Liver (tissue), 9 donors: Measurements from ENCODE around the gene ECHDC3. TPM values are rescaled to one million over a fixed set of nuclear protein-coding genes. Genes with fewer than 3 reads are reported as not detected.

ENCODE experiments used
- DNase-seq: peaks from one replicate; pipeline ENCODE4 v3.0.0-alpha.2; 2017; ENCODE audit warnings: low spot score
- H3K27ac ChIP-seq, 2 donors: one replicate each; pipeline ENCODE4 v1.7.0; 2013; ENCODE audit warnings: inconsistent platforms in 2 of 2, low read length in 2 of 2, control low read depth in 1 of 2, low read depth in 1 of 2, mild to moderate bottlenecking in 1 of 2
- H3K27me3 ChIP-seq, 4 donors: one replicate each; pipeline versions ENCODE4 v1.6.1 to v1.7.0; 2013; ENCODE audit warnings: low read length in 3 of 4, inconsistent platforms in 1 of 4, mild to moderate bottlenecking in 1 of 4, moderate library complexity in 1 of 4; ENCODE audit not compliant: control insufficient read depth in 4 of 4, insufficient read depth in 4 of 4
- H3K36me3 ChIP-seq, 4 donors: one replicate each; pipeline versions ENCODE4 v1.6.1 to v1.7.0; 2013; ENCODE audit warnings: low read length in 3 of 4, mild to moderate bottlenecking in 3 of 4, low read depth in 1 of 4, moderate library complexity in 1 of 4; ENCODE audit not compliant: control insufficient read depth in 4 of 4, insufficient read depth in 3 of 4
- H3K4me1 ChIP-seq, 4 donors: one replicate each; pipeline versions ENCODE4 v1.6.1 to v1.7.0; 2013; ENCODE audit warnings: low read length in 3 of 4, mild to moderate bottlenecking in 3 of 4, moderate library complexity in 1 of 4; ENCODE audit not compliant: control insufficient read depth in 4 of 4, insufficient read depth in 4 of 4
- H3K4me3 ChIP-seq, 3 donors: one replicate each; pipeline versions ENCODE4 v1.6.1 to v1.7.0; 2013; ENCODE audit warnings: low read length in 3 of 3, control low read depth in 1 of 3, low read depth in 1 of 3, mild to moderate bottlenecking in 1 of 3
- H3K9ac ChIP-seq, 2 donors: one replicate each; pipeline ENCODE4 v1.7.0; 2013; ENCODE audit warnings: low read length in 2 of 2, mild to moderate bottlenecking in 2 of 2, moderate library complexity in 2 of 2, control low read depth in 1 of 2, low read depth in 1 of 2
- H3K9me3 ChIP-seq, 4 donors: one replicate each; pipeline versions ENCODE4 v1.6.1 to v1.7.0; 2013; ENCODE audit warnings: low read length in 3 of 4; ENCODE audit not compliant: control insufficient read depth in 4 of 4
- EGR1 ChIP-seq, 2 donors: IDR thresholded peaks; 2 replicates each; pipeline ENCODE4 v1.6.1; 2016 to 2018; ENCODE audit warnings: antibody characterized with exemption in 2 of 2, low read depth in 2 of 2
- FOXA1 ChIP-seq: IDR thresholded peaks from 2 replicates; pipeline ENCODE4 v1.6.1; 2016; ENCODE audit warnings: antibody characterized with exemption
- FOXA2 ChIP-seq: IDR thresholded peaks from 2 replicates; pipeline ENCODE4 v1.6.1; 2016; ENCODE audit warnings: antibody characterized with exemption
- GABPA ChIP-seq, 2 donors: IDR thresholded peaks in 1 of 2; conservative IDR thresholded peaks in 1 of 2; 2 replicates each; pipeline ENCODE4 v1.6.1; 2016; ENCODE audit warnings: antibody characterized with exemption in 2 of 2, mild to moderate bottlenecking in 1 of 2, moderate library complexity in 1 of 2
- HNF4A ChIP-seq, 2 donors: conservative IDR thresholded peaks; 2 replicates each; pipeline ENCODE4 v1.6.1; 2016; ENCODE audit warnings: antibody characterized with exemption in 2 of 2, mild to moderate bottlenecking in 2 of 2
- HNF4G ChIP-seq: IDR thresholded peaks from 2 replicates; pipeline ENCODE4 v1.6.1; 2016; ENCODE audit warnings: antibody characterized with exemption
- JUND ChIP-seq, 2 donors: IDR thresholded peaks; 2 replicates each; pipeline ENCODE4 v1.6.1; 2016; ENCODE audit warnings: antibody characterized with exemption in 2 of 2
- NR2F2 ChIP-seq: IDR thresholded peaks from 2 replicates; pipeline ENCODE4 v1.6.1; 2016; ENCODE audit warnings: antibody characterized with exemption
- RAD21 ChIP-seq, 2 donors: IDR thresholded peaks; 2 replicates each; pipeline ENCODE4 v1.6.1; 2016; ENCODE audit warnings: antibody characterized with exemption in 2 of 2, mild to moderate bottlenecking in 2 of 2
- RXRA ChIP-seq, 2 donors: IDR thresholded peaks; 2 replicates each; pipeline ENCODE4 v1.6.1; 2017 to 2018; ENCODE audit warnings: antibody characterized with exemption in 2 of 2, mild to moderate bottlenecking in 1 of 2
- SP1 ChIP-seq: IDR thresholded peaks from 2 replicates; pipeline ENCODE4 v1.6.1; 2018; ENCODE audit warnings: antibody characterized with exemption, mild to moderate bottlenecking
- TAF1 ChIP-seq: conservative IDR thresholded peaks from 2 replicates; pipeline ENCODE4 v1.6.1; 2016; ENCODE audit warnings: antibody characterized with exemption, mild to moderate bottlenecking
- YY1 ChIP-seq: IDR thresholded peaks from 2 replicates; pipeline ENCODE4 v1.6.1; 2016; ENCODE audit warnings: antibody characterized with exemption, mild to moderate bottlenecking
- WGBS: extraction: QIAGEN DNeasy Blood & Tissue Kit; methylation state at CpG from one replicate; pipeline ENCODE4 v1.1.7; 2013; 5-methylcytosine and 5-hydroxymethylcytosine counted together
- polyA plus RNA-seq, 2 donors: library from polyadenylated mRNA; stranded (reverse) in 1 of 2; unstranded in 1 of 2; fragments of 200-250 nt in 1 of 2; fragments of >200 nt in 1 of 2; fragmentation: Nextera tagmentation in 1 of 2; extraction: Ambion mirVana in 1 of 2; gene quantifications; one replicate each; pipeline versions ENCODE4 v1.2.1 to v1.2.3, GENCODE V29; 2013 to 2015
- total RNA-seq, 2 donors: library from RNA; depleted of rRNA; stranded (reverse); fragments of >200 nt; gene quantifications; one replicate each; pipeline ENCODE4 v1.2.3, GENCODE V29; 2014
- TF ChIP-seq, protein P1 (sequence below): IDR thresholded peaks from 2 replicates; pipeline ENCODE4 v1.6.1; 2016; ENCODE audit warnings: antibody characterized with exemption
- TF ChIP-seq, protein P2 (sequence below): IDR thresholded peaks from 2 replicates; pipeline ENCODE4 v1.6.1; 2016; ENCODE audit warnings: antibody characterized with exemption
- TF ChIP-seq, protein P3 (sequence below): IDR thresholded peaks from 2 replicates; pipeline ENCODE4 v1.6.1; 2016; ENCODE audit warnings: antibody characterized with exemption
- donor health status: healthy.
- donor health status: healthy.
- donor health status: healthy.
- donor health status: healthy.
- donor health status: healthy.

The ECHDC3 gene
- total and polyA plus RNA-seq, 4 donors = 6.1 to 144 (median 97.3) TPM

DNA sequence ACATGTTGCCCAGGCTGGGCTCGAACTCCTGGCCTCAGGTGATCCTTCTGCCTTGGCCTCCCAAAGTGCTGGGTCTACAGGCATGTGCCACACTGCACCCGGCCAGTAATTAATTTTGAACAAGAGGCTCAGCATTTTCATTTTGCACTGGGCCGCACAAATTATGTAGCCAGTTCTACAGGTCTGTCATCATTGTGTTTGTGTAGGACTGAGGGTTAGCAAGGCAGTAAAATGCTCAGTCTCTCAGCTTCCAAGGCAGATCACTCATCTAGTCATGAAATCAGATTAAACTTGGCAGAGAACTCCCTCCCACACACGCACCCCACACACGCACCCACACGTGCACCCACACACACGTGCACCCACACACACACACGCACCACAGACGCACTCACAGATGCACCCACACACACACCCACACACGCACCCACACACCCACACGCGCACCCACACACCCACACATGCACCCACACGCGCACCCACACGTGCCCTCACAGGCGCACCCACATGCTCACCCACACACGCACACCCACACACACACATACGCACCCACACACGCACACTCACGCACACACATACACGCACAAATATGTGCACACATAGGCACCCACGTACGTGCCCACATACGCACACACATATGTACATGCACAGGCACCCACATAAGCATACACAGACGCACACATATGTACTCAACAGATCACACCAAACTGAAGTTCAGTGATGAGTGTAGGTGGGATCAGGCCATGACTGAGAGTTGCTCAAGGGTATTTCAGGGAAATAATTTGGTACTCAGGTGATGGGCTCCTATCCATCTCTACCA lies 53.1 kb downstream of the ECHDC3 start:
- no peak for TF ChIP-seq HNF4A (conservative IDR thresholded peaks at IDR 0.05)
- no peak for DNase-seq
- H3K36me3 ChIP-seq = no peaks in the 10 kb centered on the region
- no peak overlapping the region for H3K27ac ChIP-seq
- H3K9me3 ChIP-seq = no peaks in the 10 kb centered on the region
- H3K4me1 ChIP-seq = peaks cover 3 to 11% (median 8%) of the 10 kb centered on the region in 4 donors
- 94% methylated on average over 25 of the region's 25 CpGs for WGBS
- no peak overlapping the region for H3K9ac ChIP-seq
- H3K4me3 ChIP-seq = no peak overlapping the region
- H3K27me3 ChIP-seq = no peaks in the 10 kb centered on the region

DNA sequence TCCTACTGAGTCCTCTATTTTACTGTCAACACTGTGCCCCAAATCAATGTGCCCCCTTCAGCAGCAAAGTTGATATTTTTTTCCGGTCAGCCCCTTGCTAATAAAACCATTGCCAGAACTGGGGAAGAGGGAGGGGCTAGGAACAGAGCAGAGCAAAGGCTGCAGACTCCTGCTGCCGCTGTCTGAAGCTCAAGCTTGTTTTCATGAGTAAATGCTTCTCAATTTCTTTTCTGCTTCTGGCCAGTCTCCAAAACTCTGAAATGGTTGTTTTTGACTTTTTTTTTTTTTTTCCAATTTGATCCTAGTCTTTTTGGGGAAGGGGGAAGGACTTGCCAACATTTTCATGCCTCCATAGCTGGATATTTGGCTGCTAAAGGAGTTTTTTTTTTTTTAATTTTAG lies 54.3 kb downstream of the ECHDC3 start:
- no peak for TF ChIP-seq NR2F2
- no peak for TF ChIP-seq GABPA (IDR thresholded peaks at IDR 0.05 in 1 of 2, conservative IDR thresholded peaks at IDR 0.05 in 1 of 2)
- TF ChIP-seq JUND (IDR thresholded peaks at IDR 0.05) = no peak
- TF ChIP-seq, protein P1, sequence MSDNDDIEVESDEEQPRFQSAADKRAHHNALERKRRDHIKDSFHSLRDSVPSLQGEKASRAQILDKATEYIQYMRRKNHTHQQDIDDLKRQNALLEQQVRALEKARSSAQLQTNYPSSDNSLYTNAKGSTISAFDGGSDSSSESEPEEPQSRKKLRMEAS = no peak
- TF ChIP-seq RXRA (IDR thresholded peaks at IDR 0.05) = no peak
- TF ChIP-seq, protein P2, sequence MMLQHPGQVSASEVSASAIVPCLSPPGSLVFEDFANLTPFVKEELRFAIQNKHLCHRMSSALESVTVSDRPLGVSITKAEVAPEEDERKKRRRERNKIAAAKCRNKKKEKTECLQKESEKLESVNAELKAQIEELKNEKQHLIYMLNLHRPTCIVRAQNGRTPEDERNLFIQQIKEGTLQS = no peak
- no peak for TF ChIP-seq FOXA1
- no peak for TF ChIP-seq HNF4A (conservative IDR thresholded peaks at IDR 0.05)
- TF ChIP-seq, protein P3, sequence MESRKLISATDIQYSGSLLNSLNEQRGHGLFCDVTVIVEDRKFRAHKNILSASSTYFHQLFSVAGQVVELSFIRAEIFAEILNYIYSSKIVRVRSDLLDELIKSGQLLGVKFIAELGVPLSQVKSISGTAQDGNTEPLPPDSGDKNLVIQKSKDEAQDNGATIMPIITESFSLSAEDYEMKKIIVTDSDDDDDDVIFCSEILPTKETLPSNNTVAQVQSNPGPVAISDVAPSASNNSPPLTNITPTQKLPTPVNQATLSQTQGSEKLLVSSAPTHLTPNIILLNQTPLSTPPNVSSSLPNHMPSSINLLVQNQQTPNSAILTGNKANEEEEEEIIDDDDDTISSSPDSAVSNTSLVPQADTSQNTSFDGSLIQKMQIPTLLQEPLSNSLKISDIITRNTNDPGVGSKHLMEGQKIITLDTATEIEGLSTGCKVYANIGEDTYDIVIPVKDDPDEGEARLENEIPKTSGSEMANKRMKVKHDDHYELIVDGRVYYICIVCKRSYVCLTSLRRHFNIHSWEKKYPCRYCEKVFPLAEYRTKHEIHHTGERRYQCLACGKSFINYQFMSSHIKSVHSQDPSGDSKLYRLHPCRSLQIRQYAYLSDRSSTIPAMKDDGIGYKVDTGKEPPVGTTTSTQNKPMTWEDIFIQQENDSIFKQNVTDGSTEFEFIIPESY = no peak
- no peak for TF ChIP-seq HNF4G
- no peak for TF ChIP-seq FOXA2
- TF ChIP-seq RAD21 (IDR thresholded peaks at IDR 0.05) = no peak
- TF ChIP-seq TAF1 = no peak
- TF ChIP-seq EGR1 (IDR thresholded peaks at IDR 0.05; ENCODE audit: low read depth in 2 of 2) = no peak
- no peak for TF ChIP-seq YY1
- TF ChIP-seq SP1 = no peak
- WGBS = 86% methylated on average over 2 of the region's 2 CpGs
- Histone ChIP-seq H3K36me3 (no peaks in the 10 kb centered on the region), H3K27me3 (no peaks in the 10 kb centered on the region), H3K4me1 (peaks cover 3 to 11% (median 8%) of the 10 kb centered on the region in 4 donors), H3K27ac (no peak overlapping the region), H3K9ac (no peak overlapping the region), H3K4me3 (no peak overlapping the region), H3K9me3 (no peaks in the 10 kb centered on the region)
- no peak for DNase-seq

DNA sequence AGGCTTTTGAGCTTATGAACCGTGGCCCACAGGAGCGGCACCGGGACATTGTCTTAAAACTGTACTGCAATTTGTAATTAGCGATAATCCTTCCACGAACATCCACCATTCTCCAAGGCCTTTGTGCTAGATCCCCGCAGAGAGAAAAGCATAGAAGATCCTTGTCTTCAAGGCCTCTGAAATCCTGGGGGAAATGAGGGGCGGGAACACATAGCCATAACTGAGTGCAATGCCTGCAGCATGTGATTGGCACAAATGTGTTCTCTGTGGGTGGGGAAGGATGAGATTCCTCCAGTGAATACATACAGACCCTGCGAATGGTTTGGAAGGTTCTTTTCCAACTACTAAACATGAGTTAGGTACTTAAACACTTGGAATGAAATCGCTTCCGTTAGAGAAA lies 55.1 kb downstream of the ECHDC3 start:
- Histone ChIP-seq H3K4me1 (peaks cover 3 to 11% (median 8%) of the 10 kb centered on the region in 4 donors), H3K9me3 (no peaks in the 10 kb centered on the region), H3K27me3 (no peaks in the 10 kb centered on the region), H3K27ac (no peak overlapping the region), H3K36me3 (no peaks in the 10 kb centered on the region), H3K4me3 (no peak overlapping the region), H3K9ac (no peak overlapping the region)
- TF ChIP-seq, protein P2 = no peak
- TF ChIP-seq YY1 (no peak), FOXA2 (no peak), RAD21 (IDR thresholded peaks at IDR 0.05) (no peak), NR2F2 (no peak), TAF1 (no peak), JUND (IDR thresholded peaks at IDR 0.05) (no peak), SP1 (no peak)
- 98% methylated on average over 10 of the region's 10 CpGs for WGBS
- no peak for DNase-seq
